ENCODE results near the gene PBX2. TPM values are rescaled to one million over a fixed set of nuclear protein-coding genes. Genes with fewer than 3 reads are reported as not detected.

The PBX2 gene
- total RNA-seq, 1 donor from 2014 or later: 36.5 TPM

DNA sequence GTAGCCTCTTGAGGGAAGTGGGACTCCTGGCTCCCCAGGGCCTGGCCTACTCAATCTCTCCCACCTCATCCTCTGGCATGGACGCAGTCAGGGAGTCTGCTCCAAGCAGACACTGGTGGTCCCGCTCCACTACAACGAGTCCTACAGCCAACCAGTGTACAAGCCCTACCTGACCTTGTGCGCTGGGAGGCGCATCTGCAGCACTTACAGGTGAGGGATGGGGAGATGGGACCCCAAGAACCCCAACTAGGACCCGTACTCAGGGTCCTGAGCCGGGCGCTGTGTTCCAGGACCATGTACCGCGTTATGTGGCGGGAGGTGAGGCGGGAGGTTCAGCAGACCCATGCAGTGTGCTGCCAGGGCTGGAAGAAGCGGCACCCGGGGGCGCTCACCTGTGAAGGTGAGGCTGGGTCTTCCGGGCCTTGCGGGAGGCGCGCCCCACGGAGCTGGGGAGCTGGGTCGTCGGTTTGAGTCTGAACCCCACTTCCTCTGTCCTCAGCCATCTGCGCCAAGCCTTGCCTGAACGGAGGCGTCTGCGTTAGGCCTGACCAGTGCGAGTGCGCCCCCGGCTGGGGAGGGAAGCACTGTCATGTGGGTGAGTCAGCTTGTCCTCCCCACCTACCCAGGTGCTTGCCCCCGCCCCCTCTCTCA lies 23.5 kb downstream of the PBX2 start:
- Histone ChIP-seq H3K9me3 (replicated peaks) (no peaks in the 10 kb centered on the region), H3K4me1 (peaks cover 8% of the 10 kb centered on the region), H3K36me3 (peaks cover 66% of the 10 kb centered on the region), H3K4me3 (no peak overlapping the region), H3K27me3 (ENCODE audit: low read depth) (no peaks in the 10 kb centered on the region), H3K27ac (replicated peaks) (no peak overlapping the region)
- intact Hi-C loops (cut with micrococcal nuclease): no loop called here
- no peak for DNase-seq
- TF ChIP-seq, protein P1, sequence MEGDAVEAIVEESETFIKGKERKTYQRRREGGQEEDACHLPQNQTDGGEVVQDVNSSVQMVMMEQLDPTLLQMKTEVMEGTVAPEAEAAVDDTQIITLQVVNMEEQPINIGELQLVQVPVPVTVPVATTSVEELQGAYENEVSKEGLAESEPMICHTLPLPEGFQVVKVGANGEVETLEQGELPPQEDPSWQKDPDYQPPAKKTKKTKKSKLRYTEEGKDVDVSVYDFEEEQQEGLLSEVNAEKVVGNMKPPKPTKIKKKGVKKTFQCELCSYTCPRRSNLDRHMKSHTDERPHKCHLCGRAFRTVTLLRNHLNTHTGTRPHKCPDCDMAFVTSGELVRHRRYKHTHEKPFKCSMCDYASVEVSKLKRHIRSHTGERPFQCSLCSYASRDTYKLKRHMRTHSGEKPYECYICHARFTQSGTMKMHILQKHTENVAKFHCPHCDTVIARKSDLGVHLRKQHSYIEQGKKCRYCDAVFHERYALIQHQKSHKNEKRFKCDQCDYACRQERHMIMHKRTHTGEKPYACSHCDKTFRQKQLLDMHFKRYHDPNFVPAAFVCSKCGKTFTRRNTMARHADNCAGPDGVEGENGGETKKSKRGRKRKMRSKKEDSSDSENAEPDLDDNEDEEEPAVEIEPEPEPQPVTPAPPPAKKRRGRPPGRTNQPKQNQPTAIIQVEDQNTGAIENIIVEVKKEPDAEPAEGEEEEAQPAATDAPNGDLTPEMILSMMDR (IDR thresholded peaks at IDR 0.05; ENCODE audit: borderline replicate concordance): no peak

DNA sequence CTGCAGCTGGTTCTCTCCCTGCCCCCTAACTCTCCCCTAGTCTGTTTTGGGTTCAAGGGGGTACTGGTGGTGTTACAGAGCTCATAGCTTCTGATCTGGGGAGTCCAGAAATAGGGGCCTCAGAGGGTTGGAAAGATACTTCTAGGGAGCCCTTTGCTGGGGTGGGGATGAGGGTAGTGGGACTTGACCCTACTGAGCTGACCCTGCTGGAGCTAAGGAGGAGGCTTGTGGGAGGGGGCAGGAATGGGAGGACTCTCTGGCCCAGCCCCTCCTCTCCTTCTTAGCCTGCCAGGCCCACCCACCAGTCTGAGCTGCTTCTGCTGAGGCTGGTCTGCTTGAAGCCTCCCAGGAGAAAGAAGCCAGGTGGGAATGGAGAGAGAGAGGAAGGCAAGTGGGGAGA lies 25.7 kb downstream of the PBX2 start, which contains the start of gene EGFL8:
TSS of gene EGFL8 (plus strand) at position 301 of the 400 bp plus-strand sequence. CDS start 1,571 bp downstream, outside the sequence.
- TF ChIP-seq, protein P1 (IDR thresholded peaks at IDR 0.05; ENCODE audit: borderline replicate concordance): no peak
- Histone ChIP-seq H3K9me3 (replicated peaks) (no peaks in the 10 kb centered on the region), H3K27ac (replicated peaks) (peak within 1 kb of the TSS; percentile 61), H3K4me3 (no peak within 1 kb of the TSS), H3K27me3 (ENCODE audit: low read depth) (no peaks in the 10 kb centered on the region), H3K4me1 (peaks cover 8% of the 10 kb centered on the region), H3K36me3 (peaks cover 63% of the 10 kb centered on the region)
- intact Hi-C loops (cut with micrococcal nuclease): no loop called here
- DNase-seq: no peak

DNA sequence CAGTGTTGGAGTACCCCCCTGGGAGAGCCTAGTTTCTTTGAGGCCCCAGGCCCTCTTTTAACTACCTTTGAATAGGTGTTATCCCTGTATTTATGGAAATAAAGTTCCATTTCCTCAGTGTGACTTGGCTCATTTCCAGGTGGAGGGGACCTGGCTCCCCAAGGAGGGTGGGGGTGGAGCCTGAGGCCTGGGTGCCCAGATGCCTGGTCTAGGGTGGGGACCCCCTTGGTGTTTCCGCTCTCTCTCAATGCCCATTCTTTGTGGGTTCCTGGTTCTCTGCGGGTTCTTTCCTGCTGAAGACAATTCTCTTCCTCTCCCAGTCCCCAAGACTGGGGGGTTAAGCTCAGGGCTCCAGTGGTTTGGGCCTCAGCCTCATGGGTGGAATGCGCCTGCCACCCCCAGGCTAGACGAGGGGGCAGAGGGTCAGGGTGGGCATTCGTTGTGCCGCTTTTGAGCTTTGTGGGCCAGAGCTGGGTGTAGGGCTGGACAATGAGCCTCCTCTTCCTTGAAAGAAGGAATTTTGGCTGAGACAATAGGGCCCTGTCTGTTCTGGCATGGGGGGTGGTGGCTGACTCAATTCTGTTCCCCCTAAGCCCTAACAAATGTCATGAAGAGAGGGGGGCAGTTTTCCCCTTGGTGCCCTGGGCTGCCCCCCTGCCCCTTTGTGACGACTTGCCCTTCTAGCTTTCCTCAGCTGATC lies 26.3 kb downstream of the PBX2 start:
- Histone ChIP-seq H3K27ac (replicated peaks) (peak overlapping the region; percentile 61), H3K27me3 (ENCODE audit: low read depth) (no peaks in the 10 kb centered on the region), H3K4me1 (peaks cover 8% of the 10 kb centered on the region), H3K4me3 (no peak overlapping the region), H3K9me3 (replicated peaks) (no peaks in the 10 kb centered on the region), H3K36me3 (peaks cover 65% of the 10 kb centered on the region)
- intact Hi-C loops (cut with micrococcal nuclease): no loop called here
- DNase-seq: no peak
- TF ChIP-seq, protein P1 (IDR thresholded peaks at IDR 0.05; ENCODE audit: borderline replicate concordance): no peak

DNA sequence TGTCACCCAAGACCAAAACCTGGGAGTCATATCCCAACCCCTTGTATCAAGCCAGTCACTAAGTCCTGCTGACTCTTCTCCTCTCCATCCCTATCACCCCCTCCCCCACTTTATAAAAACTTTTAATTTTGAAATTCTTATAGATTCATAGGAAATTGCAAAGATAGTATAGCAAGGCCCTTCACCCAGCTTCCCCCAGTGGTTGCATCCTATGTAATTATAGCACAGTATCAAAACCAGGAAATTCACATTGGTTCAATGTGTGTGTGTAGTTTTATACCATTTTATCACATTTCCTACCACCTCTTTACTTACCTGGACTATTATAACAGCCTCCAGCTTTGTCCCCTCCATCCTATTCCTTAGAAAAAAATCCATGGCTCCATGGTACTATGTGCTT lies 31.9 kb downstream of the PBX2 start:
- Histone ChIP-seq H3K4me3 (no peak overlapping the region), H3K27ac (replicated peaks) (no peak overlapping the region), H3K27me3 (ENCODE audit: low read depth) (no peaks in the 10 kb centered on the region), H3K4me1 (peaks cover 33% of the 10 kb centered on the region), H3K9me3 (replicated peaks) (no peaks in the 10 kb centered on the region), H3K36me3 (peaks cover 60% of the 10 kb centered on the region)
- intact Hi-C loops (cut with micrococcal nuclease): no loop called here
- TF ChIP-seq, protein P1 (IDR thresholded peaks at IDR 0.05; ENCODE audit: borderline replicate concordance): no peak
- no peak for DNase-seq

DNA sequence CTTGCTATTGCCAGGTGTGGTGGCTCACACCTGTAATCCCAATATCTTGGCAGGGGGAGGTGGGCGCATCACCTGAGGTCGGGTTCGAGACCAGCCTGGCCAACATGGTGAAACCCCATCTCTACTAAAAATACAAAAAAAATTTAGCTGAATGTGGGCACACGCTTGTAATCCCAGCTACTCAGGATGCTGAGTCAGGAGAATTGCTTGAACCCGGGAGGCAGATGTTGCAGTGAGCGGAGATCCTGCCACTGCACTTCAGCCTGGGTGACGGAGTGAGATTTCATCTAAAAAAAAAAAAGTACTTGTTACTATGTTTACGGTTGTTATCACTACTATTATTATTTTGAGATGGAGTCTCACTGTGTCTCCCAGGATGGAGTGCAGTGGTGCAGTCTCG lies 33.1 kb downstream of the PBX2 start:
- Histone ChIP-seq H3K4me1 (peaks cover 39% of the 10 kb centered on the region), H3K9me3 (replicated peaks) (no peaks in the 10 kb centered on the region), H3K27me3 (ENCODE audit: low read depth) (peaks cover 3% of the 10 kb centered on the region), H3K4me3 (no peak overlapping the region), H3K27ac (replicated peaks) (no peak overlapping the region), H3K36me3 (peaks cover 48% of the 10 kb centered on the region)
- TF ChIP-seq, protein P1 (IDR thresholded peaks at IDR 0.05; ENCODE audit: borderline replicate concordance): no peak
- intact Hi-C loops (cut with micrococcal nuclease): no loop called here
- DNase-seq: no peak
